Mesendoderm (in vitro differentiated cells): ENCODE measurements around the gene NPAT.
"Not testable (repeated sequence)": the region's sequence is repeated elsewhere in the genome, so short reads cannot be mapped to it uniquely, and the experiment has no call there.

Experiments used
- DNase-seq: peaks from one replicate; pipeline ENCODE4 v3.0.0; 2013
- H2AK5ac ChIP-seq: 2 replicates; pipeline ENCODE4 v1.6.1; 2013; ENCODE audit warnings: low read length, inconsistent platforms
- H2BK120ac ChIP-seq: 2 replicates; pipeline ENCODE4 v1.6.1; 2013; ENCODE audit warnings: low read depth, mild to moderate bottlenecking, low read length, moderate library complexity, mixed read lengths
- H2BK15ac ChIP-seq: replicated peaks from 2 replicates; pipeline ENCODE4 v1.6.1; 2013; ENCODE audit warnings: low read depth, mild to moderate bottlenecking, moderate library complexity
- H2BK5ac ChIP-seq: 2 replicates; pipeline ENCODE4 v1.6.1; 2013; ENCODE audit warnings: low read length, inconsistent platforms
- H3K18ac ChIP-seq: 2 replicates; pipeline ENCODE4 v1.6.1; 2013; ENCODE audit warnings: mild to moderate bottlenecking, low read length, mixed read lengths
- H3K23ac ChIP-seq: one replicate; pipeline ENCODE4 v1.6.1; 2013; ENCODE audit warnings: low read length
- H3K27ac ChIP-seq: 2 replicates; pipeline ENCODE4 v1.5.1; 2013; ENCODE audit warnings: low read depth, mild to moderate bottlenecking, inconsistent platforms, low read length, moderate library complexity
- H3K27me3 ChIP-seq: 2 replicates; pipeline ENCODE4 v1.6.1; 2013; ENCODE audit warnings: low read length, control low read depth, mild to moderate bottlenecking, inconsistent platforms; ENCODE audit not compliant: insufficient read depth, poor library complexity
- H3K36me3 ChIP-seq: 2 replicates; pipeline ENCODE4 v1.6.1; 2013; ENCODE audit warnings: low read length, inconsistent platforms; ENCODE audit not compliant: control insufficient read depth, insufficient read depth
- H3K4ac ChIP-seq: one replicate; pipeline ENCODE4 v1.6.1; 2013; ENCODE audit warnings: low read depth, mild to moderate bottlenecking, low read length, moderate library complexity
- H3K4me1 ChIP-seq: 2 replicates; pipeline ENCODE4 v1.6.1; 2013; ENCODE audit warnings: low read depth, low read length, inconsistent platforms; ENCODE audit not compliant: control insufficient read depth
- H3K4me2 ChIP-seq: 2 replicates; pipeline ENCODE4 v1.6.1; 2013; ENCODE audit warnings: low read length
- H3K4me3 ChIP-seq: 2 replicates; pipeline ENCODE4 v1.5.1; 2013; ENCODE audit warnings: mild to moderate bottlenecking, low read length
- H3K56ac ChIP-seq: one replicate; pipeline ENCODE4 v1.6.1; 2013; ENCODE audit warnings: low read length
- H3K79me1 ChIP-seq: 2 replicates; pipeline ENCODE4 v1.6.1; 2013; ENCODE audit warnings: low read length, inconsistent platforms
- H3K79me2 ChIP-seq: 2 replicates; pipeline ENCODE4 v1.6.1; 2013; ENCODE audit warnings: mild to moderate bottlenecking, low read length; ENCODE audit not compliant: control insufficient read depth, insufficient read depth
- H3K9ac ChIP-seq: 2 replicates; pipeline ENCODE4 v1.6.1; 2013; ENCODE audit warnings: low read length, inconsistent platforms
- H4K5ac ChIP-seq: one replicate; pipeline ENCODE4 v1.6.1; 2013; ENCODE audit warnings: low read length
- H4K8ac ChIP-seq: one replicate; pipeline ENCODE4 v1.6.1; 2013; ENCODE audit warnings: low read depth, mild to moderate bottlenecking, control low read depth, low read length, moderate library complexity
- WGBS: extraction: QIAGEN DNeasy Blood & Tissue Kit; methylation state at CpG from one replicate; pipeline ENCODE4 v1.1.7; 2013; ENCODE audit warnings: low lambda C conversion rate, missing lambda C conversion rate; ENCODE audit not compliant: insufficient coverage; ENCODE audit errors: extremely low coverage; 5-methylcytosine and 5-hydroxymethylcytosine counted together

Gene NPAT

GRCh38 chr11:108167624-108168023 is 54.8 kb downstream of the NPAT start:
- no peak overlapping the region for H3K4me3 ChIP-seq
- no peak overlapping the region for H3K27ac ChIP-seq
- H3K4me1 ChIP-seq = no peaks in the 10 kb centered on the region
- H3K79me1 ChIP-seq = peaks cover 2% of the 10 kb centered on the region
- H3K4ac ChIP-seq = no peak overlapping the region
- H3K18ac ChIP-seq = no peak overlapping the region
- no peak overlapping the region for H3K4me2 ChIP-seq
- H3K79me2 ChIP-seq = no peaks in the 10 kb centered on the region
- H2AK5ac ChIP-seq = no peak overlapping the region
- no peak overlapping the region for H2BK5ac ChIP-seq
- H4K8ac ChIP-seq = no peak overlapping the region
- no peak overlapping the region for H2BK15ac ChIP-seq
- no peak for DNase-seq
- no peak overlapping the region for H2BK120ac ChIP-seq
- no peak overlapping the region for H3K23ac ChIP-seq
- no peaks in the 10 kb centered on the region for H3K27me3 ChIP-seq
- H3K9ac ChIP-seq = no peak overlapping the region
- peaks cover 9% of the 10 kb centered on the region for H3K36me3 ChIP-seq
- H3K56ac ChIP-seq = no peak overlapping the region
- H4K5ac ChIP-seq = no peak overlapping the region

GRCh38 chr11:108162878-108163277 is 59.6 kb downstream of the NPAT start:
- H3K4me2 ChIP-seq, H2BK15ac ChIP-seq, H3K27ac ChIP-seq, H3K9ac ChIP-seq, H3K79me2 ChIP-seq, H3K36me3 ChIP-seq, H3K56ac ChIP-seq, H4K8ac ChIP-seq, H3K79me1 ChIP-seq, H3K27me3 ChIP-seq, H2AK5ac ChIP-seq, H2BK120ac ChIP-seq, H3K4ac ChIP-seq, H3K18ac ChIP-seq, H3K23ac ChIP-seq, H4K5ac ChIP-seq, H3K4me1 ChIP-seq, H2BK5ac ChIP-seq, DNase-seq, H3K4me3 ChIP-seq: not testable (repeated sequence)
- no CpG with 5 or more reads among the region's 6 CpGs for WGBS

- Histone ChIP-seq H3K18ac (no peak overlapping the region), H3K4ac (no peak overlapping the region), H3K27me3 (no peaks in the 10 kb centered on the region), H2AK5ac (no peak overlapping the region), H3K4me1 (no peaks in the 10 kb centered on the region), H2BK120ac (no peak overlapping the region), H3K79me1 (no peaks in the 10 kb centered on the region), H3K27ac (no peak overlapping the region), H3K4me3 (no peak overlapping the region), H3K23ac (no peak overlapping the region), H2BK15ac (no peak overlapping the region), H4K8ac (no peak overlapping the region), H3K4me2 (no peak overlapping the region), H2BK5ac (no peak overlapping the region), H3K79me2 (no peaks in the 10 kb centered on the region), H3K9ac (no peak overlapping the region), H3K36me3 (peaks cover 2% of the 10 kb centered on the region), H3K56ac (no peak overlapping the region), H4K5ac (no peak overlapping the region)
- no CpG with 5 or more reads among the region's 5 CpGs for WGBS
- no peak for DNase-seq
Measured at GRCh38 chr11:108160970-108161566, 61.4 kb downstream of the NPAT start.

GRCh38 chr11:108154591-108154990 is 67.8 kb downstream of the NPAT start:
- Histone ChIP-seq H3K4me1 (no peaks in the 10 kb centered on the region), H4K8ac (no peak overlapping the region), H3K56ac (no peak overlapping the region), H2BK5ac (no peak overlapping the region), H3K79me2 (no peaks in the 10 kb centered on the region), H4K5ac (no peak overlapping the region), H3K9ac (no peak overlapping the region), H2AK5ac (no peak overlapping the region), H3K23ac (no peak overlapping the region), H2BK120ac (no peak overlapping the region), H3K36me3 (no peaks in the 10 kb centered on the region), H3K18ac (no peak overlapping the region), H2BK15ac (no peak overlapping the region), H3K27me3 (no peaks in the 10 kb centered on the region), H3K4me2 (no peak overlapping the region), H3K4me3 (no peak overlapping the region), H3K79me1 (no peaks in the 10 kb centered on the region), H3K4ac (no peak overlapping the region), H3K27ac (no peak overlapping the region)
- DNase-seq = no peak
- no CpG with 5 or more reads among the region's 2 CpGs for WGBS

GRCh38 chr11:108148556-108148955 is 73.9 kb downstream of the NPAT start:
- WGBS = no CpG with 5 or more reads among the region's 3 CpGs
- H3K18ac ChIP-seq = no peak overlapping the region

GRCh38 chr11:108147150-108147549 is 75.3 kb downstream of the NPAT start:
- H3K79me1 ChIP-seq = no peaks in the 10 kb centered on the region
- H2BK120ac ChIP-seq = no peak overlapping the region
- no peak overlapping the region for H3K4me3 ChIP-seq
- H2BK15ac ChIP-seq = no peak overlapping the region
- H3K4me1 ChIP-seq = no peaks in the 10 kb centered on the region
- no CpG with 5 or more reads among the region's 1 CpG for WGBS
- H3K4ac ChIP-seq = no peak overlapping the region
- no peak overlapping the region for H3K9ac ChIP-seq
- no peaks in the 10 kb centered on the region for H3K27me3 ChIP-seq
- H3K36me3 ChIP-seq = no peaks in the 10 kb centered on the region
- no peak overlapping the region for H3K27ac ChIP-seq
- no peak overlapping the region for H4K8ac ChIP-seq
- H4K5ac ChIP-seq = no peak overlapping the region
- H3K79me2 ChIP-seq = no peaks in the 10 kb centered on the region
- no peak overlapping the region for H2AK5ac ChIP-seq
- no peak for DNase-seq
- no peak overlapping the region for H3K56ac ChIP-seq
- H3K18ac ChIP-seq = no peak overlapping the region
- H3K4me2 ChIP-seq = no peak overlapping the region
- H3K23ac ChIP-seq = no peak overlapping the region
- no peak overlapping the region for H2BK5ac ChIP-seq

More at GRCh38 chr11:108148556-108148955, 73.9 kb downstream of the NPAT start:
- Histone ChIP-seq H2BK120ac (no peak overlapping the region), H3K4me2 (no peak overlapping the region), H3K9ac (no peak overlapping the region), H3K56ac (no peak overlapping the region), H4K5ac (no peak overlapping the region), H4K8ac (no peak overlapping the region), H3K4me3 (no peak overlapping the region), H3K23ac (no peak overlapping the region), H3K36me3 (no peaks in the 10 kb centered on the region), H3K79me1 (no peaks in the 10 kb centered on the region), H2AK5ac (no peak overlapping the region), H3K27ac (no peak overlapping the region), H3K4me1 (no peaks in the 10 kb centered on the region), H3K79me2 (no peaks in the 10 kb centered on the region), H2BK15ac (no peak overlapping the region), H3K4ac (no peak overlapping the region), H2BK5ac (no peak overlapping the region), H3K27me3 (no peaks in the 10 kb centered on the region)
- DNase-seq = no peak
